ENCODE results near the gene GJB3.
"Not testable (repeated sequence)": the region's sequence is repeated elsewhere in the genome, so short reads cannot be mapped to it uniquely, and the experiment has no call there.

Gene GJB3

DNA sequence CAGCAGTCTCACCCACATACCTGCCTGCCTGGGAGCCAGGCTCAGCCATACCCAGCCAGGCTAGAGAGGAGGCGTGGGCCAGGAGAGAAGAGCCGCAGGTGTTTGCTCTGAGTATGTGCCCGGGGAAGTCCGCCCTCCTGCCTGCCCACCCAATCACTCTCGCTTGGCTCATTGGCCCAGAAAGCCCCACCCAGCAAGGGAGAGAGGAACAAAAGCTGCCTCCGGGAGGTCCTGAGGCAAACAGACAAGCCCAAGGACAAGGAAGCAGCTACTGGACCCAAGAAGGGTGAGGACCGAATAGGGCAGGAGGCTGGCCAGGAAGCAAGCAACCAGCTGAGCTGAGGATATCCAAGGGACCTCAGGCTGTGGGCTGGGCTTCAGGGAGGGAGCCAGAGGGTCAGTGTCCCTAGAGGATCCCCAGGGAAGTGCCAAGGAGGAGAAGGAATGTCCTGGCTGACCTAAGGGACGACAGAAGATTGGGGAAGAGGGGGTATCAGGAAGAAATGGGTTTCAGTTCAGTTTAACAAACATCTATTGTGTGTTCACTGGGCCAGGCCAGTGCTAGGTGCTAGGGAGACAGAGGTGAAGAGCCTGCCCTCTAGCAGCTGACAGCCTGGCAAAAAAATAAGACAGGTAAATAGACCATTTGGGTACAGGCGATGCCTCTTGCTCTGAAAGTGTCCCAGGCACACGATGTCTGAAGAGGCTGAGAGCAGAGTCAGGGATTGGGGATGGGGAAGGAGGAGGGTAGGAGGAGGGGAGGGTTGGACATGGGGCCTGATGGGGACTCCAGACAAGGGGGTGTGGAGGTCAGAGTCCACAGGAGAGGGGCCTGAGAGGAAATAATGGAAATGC lies 21.3 kb upstream of the GJB3 start, which contains the start of gene GJB4:
GJB4 (plus strand) TSS at position 238 of the 855 bp plus-strand sequence. CDS start 1,515 bp downstream, outside the sequence.
- in situ Hi-C loops (cut with MboI; ENCODE audit: low sequenced_read_pairs): no loop called here

DNA sequence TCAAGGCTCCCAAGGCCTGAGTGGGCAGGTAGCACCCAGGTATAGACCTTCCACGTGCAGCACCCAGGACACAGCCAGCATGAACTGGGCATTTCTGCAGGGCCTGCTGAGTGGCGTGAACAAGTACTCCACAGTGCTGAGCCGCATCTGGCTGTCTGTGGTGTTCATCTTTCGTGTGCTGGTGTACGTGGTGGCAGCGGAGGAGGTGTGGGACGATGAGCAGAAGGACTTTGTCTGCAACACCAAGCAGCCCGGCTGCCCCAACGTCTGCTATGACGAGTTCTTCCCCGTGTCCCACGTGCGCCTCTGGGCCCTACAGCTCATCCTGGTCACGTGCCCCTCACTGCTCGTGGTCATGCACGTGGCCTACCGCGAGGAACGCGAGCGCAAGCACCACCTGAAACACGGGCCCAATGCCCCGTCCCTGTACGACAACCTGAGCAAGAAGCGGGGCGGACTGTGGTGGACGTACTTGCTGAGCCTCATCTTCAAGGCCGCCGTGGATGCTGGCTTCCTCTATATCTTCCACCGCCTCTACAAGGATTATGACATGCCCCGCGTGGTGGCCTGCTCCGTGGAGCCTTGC lies 19.7 kb upstream of the GJB3 start:
- in situ Hi-C loops (cut with MboI; ENCODE audit: low sequenced_read_pairs): no loop called here

DNA sequence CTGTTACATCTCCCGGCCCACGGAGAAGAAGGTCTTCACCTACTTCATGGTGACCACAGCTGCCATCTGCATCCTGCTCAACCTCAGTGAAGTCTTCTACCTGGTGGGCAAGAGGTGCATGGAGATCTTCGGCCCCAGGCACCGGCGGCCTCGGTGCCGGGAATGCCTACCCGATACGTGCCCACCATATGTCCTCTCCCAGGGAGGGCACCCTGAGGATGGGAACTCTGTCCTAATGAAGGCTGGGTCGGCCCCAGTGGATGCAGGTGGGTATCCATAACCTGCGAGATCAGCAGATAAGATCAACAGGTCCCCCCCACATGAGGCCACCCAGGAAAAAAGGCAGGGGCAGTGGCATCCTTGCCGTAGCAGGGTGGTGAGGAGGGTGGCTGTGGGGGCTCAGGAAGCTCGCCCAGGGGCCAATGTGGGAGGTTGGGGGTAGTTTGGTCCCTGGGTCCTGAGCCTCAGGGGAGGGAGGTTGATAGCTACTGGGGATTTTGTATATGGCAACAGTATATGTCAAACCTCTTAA lies 19.2 kb upstream of the GJB3 start:
- in situ Hi-C loops (cut with MboI; ENCODE audit: low sequenced_read_pairs): no loop called here

DNA sequence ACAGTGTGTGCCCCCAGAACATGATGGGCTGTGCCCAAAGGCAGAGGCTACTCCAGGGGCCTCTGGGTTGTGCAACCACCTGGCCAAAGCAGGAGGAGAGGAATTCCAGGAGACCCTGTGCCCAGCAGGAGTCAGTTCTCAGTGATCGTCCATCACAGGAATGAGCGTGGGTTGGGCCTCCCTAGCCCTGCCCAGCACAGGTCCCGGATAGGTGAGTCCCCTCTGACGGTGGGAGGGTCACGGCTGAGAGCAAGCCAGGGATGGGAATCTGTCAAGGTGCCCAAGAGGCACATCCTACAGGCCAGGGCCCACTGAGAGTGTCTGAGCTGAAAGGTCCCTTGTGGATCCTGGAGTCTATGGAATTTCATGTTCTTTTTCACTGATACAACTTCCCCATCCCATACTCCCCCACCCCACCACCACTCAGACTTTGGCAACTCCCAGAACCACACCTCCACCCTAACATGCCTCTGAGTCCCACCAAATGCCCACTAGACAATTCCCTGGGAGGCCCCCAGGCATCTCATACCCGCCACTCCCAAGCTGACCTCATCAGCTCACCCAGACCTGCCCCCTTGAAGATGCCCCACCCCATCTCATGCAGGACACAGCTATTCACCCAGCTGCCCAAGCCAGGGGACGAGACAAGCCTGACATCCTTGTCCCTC lies 18.4 kb upstream of the GJB3 start:
- in situ Hi-C loops (cut with MboI; ENCODE audit: low sequenced_read_pairs): no loop called here

DNA sequence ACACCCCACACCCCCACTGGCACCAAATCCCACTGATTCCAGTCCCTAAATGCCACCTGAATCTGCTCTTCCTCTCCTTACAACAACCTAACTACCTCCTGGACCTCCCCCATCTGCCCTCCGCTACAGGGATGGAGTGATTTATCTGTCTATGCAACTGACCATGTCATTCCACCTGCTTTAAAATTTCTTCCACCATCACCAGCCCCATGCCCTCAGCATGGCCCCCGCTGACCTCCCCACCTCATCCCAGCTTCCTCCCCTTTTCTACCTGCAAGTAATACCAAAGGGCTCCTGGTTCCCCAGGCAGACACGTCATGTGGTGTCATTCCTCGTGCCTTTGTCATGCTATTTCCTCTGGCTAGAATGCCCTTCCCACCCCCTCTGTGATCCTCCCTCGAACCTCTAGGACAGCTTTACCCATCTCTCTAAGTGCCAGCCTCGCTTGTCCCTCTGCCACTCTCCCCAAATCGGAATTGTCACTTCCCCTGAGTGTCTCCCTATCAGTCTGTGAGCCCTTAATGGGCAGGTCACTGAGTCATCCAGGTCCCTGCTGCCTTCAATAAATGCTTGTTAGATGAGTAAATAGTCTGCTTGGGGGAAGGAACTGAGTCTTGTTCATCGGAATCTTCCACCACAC lies 17.8 kb upstream of the GJB3 start:
- in situ Hi-C loops (cut with MboI; ENCODE audit: low sequenced_read_pairs): no loop called here

DNA sequence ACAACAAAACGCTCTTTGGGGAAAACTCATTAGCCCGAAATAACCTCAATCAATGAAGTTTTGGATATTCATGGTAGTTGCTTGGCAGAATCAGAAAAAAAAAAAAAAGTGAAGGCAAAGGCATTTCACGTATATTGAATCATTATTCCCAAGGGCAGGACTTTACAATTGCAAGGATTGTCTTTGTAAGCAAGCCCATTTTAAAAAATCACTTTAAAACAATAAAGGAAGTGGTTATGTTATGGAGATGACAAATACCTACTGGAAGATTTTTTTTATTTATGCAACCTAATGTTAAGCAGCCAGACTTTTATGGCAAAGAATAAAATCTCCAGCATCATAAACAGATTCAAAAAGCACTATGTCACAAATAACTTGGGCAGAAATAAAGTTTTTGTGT lies 12.2 kb upstream of the GJB3 start:
- in situ Hi-C loops (cut with MboI; ENCODE audit: low sequenced_read_pairs): no loop called here

DNA sequence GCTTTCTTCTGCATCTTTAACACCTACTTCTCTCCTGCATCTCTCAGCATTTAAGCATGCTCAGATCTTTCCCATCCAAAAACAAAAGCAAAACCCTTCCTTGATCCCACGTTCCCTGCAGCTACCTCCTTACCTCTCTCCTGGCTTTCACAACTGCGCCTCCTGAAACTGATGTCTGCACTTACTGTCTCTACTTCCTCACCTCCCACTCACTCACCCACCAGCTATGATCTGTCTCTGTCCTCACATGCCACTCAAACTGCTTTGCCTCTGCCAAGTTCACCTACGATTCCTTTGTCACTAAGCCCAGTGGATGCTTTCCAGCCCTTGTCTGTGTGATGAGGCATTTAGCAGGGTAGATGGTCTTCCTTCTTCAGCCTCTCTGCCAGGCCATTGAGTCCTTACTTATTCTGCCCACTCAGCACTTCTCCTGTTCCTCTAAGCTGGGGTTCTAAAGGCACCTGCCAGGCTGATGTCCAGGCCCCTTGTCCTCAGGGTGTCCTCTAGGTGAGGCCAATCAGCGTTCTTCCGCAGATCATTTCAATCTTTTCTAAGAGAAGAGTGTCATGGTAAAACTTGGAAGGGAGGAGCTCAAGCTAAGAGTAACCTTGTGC lies 10.0 kb upstream of the GJB3 start:
- in situ Hi-C loops (cut with MboI; ENCODE audit: low sequenced_read_pairs): no loop called here

DNA sequence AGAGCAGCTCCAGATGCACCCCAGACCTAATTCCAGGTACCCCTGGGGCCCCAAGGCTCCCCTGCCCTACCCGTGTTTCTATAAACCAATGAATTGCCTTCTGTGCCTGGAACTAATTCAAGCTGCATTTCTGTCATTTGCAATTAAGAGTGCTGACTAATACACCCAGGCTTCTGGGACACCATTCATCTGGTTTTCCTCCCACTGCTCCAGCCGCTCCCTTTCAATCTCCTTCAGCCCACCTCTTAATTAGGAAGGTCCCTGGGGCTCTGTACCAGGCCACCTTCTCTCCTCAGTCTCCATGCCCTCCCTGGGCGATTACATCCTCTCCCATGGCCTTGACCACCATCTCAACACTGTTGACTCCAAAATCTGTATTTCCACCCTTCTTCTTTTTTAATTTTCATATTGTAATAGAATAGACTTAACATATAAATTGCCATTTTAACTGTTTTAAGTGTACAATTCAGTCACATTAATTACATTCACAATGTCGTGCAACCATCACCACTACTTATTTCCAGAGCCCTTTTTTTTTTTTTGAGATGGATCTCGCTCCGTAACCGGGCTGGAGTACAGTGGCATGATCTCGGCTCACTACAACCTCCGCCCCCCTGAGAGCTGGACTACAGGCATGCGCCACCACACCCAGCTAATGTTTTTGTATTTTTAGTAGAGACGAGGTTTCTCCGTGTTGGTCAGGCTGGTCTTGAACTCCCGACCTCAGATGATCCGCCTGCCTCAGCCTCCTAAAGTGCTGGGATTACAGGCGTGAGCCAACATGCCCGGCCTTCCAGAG lies 9.2 kb upstream of the GJB3 start:
- in situ Hi-C loops (cut with MboI; ENCODE audit: low sequenced_read_pairs): no loop called here

DNA sequence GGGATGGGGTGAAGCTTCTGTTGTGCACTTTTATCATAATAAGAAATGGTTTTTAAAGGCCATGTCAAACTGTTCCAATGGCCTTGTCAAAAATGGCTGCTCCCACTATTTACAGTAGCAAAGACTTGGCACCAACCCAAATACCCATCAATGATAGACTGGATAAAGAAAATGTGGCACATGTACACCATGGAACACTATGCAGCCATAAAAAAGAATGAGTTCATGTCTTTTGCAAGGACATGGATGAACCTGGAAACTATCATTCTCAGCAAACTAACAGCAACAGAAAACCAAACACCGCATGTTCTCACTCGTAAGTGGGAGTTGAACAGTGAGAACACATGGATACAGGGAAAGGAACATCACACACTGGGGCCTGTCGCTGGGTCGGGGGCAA lies 7.9 kb upstream of the GJB3 start:
- in situ Hi-C loops (cut with MboI; ENCODE audit: low sequenced_read_pairs): not testable (repeated sequence)

DNA sequence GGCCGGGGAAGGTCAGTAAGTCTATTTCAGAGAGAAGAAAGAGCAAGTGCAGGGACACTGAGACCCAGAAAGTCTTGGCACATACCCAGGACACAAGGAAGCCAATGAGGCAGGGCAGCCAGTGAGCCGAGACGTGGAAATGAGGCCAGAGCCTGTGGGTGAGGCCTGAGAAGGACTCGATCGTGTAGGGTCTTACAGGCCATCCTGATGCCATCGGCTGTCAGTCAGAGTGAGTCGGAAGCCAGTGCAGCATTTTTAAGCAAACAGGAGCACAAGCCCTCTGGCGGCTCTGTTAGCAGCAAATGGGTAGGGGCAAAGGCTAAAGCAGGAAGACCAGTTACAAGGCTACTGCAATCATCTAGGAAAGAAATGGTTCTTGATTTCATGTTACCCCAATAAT lies 6.1 kb upstream of the GJB3 start:
- in situ Hi-C loops (cut with MboI; ENCODE audit: low sequenced_read_pairs): no loop called here

DNA sequence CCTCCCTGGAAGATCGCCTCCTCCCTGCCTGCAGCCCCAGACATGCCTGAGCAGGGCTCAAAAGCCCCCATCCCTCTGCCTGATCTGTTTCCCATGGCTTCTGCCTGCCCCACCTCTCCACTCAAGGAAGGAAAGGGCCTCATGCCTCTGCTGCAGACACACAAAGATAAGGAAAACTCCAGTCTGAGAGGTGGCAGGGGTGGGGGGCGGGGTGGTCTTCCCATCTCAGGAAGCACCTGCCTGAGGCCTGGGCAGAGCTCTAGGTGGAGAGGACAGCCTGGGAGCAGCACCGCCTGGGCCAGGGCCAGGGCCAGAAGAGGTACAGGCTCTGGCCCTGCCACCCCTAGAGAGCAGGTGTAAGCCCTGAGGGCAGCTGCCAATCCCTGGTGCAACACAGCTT lies 4.1 kb upstream of the GJB3 start:
- in situ Hi-C loops (cut with MboI; ENCODE audit: low sequenced_read_pairs): no loop called here

DNA sequence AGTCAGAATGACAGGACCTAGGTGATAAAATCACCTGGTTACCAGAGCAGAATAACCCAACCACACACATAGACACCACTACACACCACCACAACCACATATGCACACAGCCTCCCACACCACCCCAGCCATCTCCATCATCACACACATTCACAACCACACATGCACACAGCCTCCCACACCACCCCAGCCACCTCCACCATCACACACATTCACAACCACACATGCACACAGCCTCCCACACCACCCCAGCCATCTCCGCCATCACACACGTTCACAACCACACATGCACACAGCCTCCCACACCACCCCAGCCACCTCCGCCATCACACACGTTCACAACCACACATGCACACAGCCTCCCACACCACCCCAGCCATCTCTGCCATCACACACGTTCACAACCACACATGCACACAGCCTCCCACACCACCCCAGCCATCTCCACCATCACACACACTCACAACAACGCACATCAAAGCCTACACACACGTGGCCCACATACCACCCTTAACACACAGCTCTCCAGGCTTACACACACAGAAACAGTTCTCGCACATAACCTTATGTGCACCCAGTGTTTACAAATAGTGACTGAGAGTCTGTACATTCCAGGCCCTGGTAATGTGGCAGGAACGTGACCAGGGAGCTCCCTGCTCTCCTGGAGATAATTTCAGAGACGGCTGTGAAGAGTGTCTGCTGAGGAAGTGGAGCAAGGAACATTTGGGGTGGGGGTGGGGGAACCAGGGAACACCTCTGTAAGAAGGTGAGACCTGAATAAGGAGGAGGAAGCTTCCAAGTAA lies 3.3 kb upstream of the GJB3 start:
- in situ Hi-C loops (cut with MboI; ENCODE audit: low sequenced_read_pairs): no loop called here

DNA sequence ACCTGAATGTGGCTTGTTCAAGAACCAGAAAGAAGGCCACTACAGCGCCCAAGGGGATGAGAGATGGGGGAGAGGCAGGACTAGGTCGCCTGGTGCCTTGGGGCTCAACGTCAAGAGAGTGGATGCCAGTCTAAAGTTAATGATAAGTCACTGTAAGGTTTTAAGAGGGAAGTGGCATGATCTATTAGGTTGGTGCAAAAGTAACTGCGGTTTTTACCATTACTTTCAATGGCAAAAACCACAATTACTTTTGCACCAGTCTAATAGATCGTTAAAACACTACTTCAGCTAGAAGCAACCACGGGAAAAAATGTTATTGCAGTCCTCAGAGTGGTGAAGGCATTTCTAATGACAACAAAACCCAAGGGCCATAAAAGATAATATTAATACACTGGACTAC lies 2.6 kb upstream of the GJB3 start:
- in situ Hi-C loops (cut with MboI; ENCODE audit: low sequenced_read_pairs): no loop called here

DNA sequence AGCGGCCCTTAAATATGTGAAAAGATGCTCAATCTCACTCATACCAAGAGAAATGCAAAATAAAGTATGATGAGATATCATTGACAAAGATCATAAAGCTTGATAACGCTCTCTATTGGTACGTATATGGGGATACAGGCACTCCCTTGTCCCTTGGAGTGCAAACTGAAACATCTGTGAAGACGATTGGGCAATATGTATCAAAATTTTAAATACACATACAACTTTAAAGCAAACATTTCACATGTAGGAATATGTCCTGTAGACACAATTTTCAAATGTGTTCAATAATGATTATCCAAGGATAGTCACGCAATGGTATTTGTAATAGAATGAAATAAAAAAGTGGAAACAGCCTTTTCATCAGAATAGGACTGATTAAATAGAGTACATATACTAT lies 2.0 kb upstream of the GJB3 start:
- in situ Hi-C loops (cut with MboI; ENCODE audit: low sequenced_read_pairs): no loop called here

DNA sequence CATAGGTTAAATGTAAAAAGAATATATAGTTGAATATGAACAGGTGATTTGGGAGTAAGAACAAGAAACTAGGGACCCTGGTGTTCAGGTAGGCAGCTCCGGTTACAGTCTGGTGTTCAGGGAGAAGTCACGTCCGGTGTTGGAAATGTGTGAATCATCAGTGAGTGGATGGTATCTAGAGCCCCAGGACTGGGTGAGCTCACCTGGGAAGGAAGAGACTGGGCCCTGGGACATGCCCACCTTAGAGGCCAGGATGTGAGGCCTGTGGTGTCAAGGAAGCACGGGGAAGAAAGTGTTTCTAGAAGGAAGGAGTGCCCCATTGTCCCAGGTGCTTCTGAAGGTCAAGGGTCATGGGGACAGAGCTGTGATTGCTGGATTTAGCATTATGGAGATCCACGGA lies 1.5 kb upstream of the GJB3 start:
- in situ Hi-C loops (cut with MboI; ENCODE audit: low sequenced_read_pairs): no loop called here

DNA sequence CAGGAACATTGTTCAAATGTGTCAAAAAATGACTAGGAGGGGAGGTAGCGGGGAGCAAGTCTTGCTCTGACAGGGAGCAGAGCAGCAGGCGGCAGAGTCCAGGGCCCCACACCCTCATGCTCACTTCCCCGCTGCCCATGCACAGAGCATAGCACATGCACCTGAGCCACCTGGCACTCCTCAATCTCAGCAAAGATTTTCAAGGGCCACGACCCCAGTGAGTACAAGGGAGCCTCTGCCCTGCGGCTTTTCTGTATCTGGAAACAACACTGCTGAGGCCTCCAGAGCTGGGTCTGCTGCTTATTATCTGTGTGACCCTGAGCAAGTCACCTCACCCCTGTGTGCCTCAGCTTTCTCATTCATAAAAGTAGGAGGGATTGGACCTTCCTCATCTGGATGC lies 1.1 kb upstream of the GJB3 start:
- in situ Hi-C loops (cut with MboI; ENCODE audit: low sequenced_read_pairs): no loop called here

DNA sequence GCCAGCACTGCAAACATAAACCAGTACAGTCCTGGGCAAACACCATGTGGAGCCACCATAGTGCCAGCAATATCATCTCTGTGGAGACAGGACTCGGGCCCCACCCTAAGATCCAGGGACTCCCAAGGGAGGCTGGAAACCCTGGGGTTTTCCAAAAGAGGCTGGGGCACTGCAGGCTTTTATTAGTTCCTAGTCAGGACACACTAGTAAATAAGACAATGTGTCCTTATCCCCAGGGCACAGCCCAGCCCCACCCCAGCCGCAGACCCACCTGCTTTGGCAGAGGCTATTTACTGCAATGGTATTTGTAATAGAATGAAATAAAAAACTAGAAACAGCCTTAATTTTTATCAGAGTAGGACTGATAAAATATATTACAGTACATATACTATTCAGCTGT lies 486 bp upstream of the GJB3 start:
- in situ Hi-C loops (cut with MboI; ENCODE audit: low sequenced_read_pairs): no loop called here

DNA sequence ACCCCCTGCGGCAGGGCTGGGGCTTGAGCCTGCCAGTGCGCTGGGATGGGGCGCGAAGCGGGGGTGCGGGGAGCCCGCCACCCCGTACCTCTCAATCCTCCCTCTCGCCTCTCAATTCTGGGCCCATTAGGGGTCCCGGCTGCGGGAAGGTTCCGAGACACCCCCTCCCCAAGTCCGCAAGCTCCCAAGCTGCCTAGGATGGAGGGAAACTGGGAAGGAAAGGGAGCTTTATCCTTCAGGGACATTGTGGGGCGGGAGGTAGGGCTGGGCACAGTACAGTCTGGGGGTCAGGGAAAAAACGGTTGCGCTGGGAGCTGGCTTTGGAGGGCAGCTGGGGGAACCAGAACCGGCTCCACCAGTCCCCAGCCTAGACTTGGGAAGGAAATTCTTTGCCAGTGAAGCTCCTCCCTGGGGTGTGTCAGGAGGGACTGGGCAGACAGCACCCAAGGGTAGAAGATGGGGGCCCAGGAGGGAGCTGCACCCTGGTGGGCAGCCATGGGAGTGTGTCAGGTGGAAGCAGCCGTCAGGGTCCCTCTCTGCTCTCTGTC lies 904 bp downstream of the GJB3 start:
- in situ Hi-C loops (cut with MboI; ENCODE audit: low sequenced_read_pairs): no loop called here

DNA sequence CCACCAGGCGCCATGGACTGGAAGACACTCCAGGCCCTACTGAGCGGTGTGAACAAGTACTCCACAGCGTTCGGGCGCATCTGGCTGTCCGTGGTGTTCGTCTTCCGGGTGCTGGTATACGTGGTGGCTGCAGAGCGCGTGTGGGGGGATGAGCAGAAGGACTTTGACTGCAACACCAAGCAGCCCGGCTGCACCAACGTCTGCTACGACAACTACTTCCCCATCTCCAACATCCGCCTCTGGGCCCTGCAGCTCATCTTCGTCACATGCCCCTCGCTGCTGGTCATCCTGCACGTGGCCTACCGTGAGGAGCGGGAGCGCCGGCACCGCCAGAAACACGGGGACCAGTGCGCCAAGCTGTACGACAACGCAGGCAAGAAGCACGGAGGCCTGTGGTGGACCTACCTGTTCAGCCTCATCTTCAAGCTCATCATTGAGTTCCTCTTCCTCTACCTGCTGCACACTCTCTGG lies 3.8 kb downstream of the GJB3 start:
- in situ Hi-C loops (cut with MboI; ENCODE audit: low sequenced_read_pairs): no loop called here
